T-helper 17 cell (primary cell): ENCODE data around the gene MCM6. TPM values are rescaled to one million over a fixed set of nuclear protein-coding genes. Genes with fewer than 3 reads are reported as not detected.
A peak's percentile ranks its signal among the peaks of the same experiment; 100 is the strongest.

Experiments used
- ATAC-seq: fragments of 150-1000 bp; cut with Tn5 transposase; 2 replicates; pipeline ENCODE4 v1.10.0; 2021; ENCODE audit warnings: mild to moderate bottlenecking, moderate library complexity
- DNase-seq, 3 donors: peaks; one replicate each; pipeline versions ENCODE4 v3.0.0 to v3.0.0-alpha.2; 2020 to 2021
- H3K9me3 ChIP-seq: one replicate; pipeline ENCODE4 v1.7.0; 2013; ENCODE audit warnings: low read length, mild to moderate bottlenecking; ENCODE audit not compliant: control insufficient read depth, poor library complexity, severe bottlenecking
- H3K27ac Mint-ChIP-seq: one replicate; pipeline ENCODE4 v1.8.0; 2022; ENCODE audit warnings: mild to moderate bottlenecking, moderate library complexity, mixed read lengths
- H3K27me3 Mint-ChIP-seq: one replicate; pipeline ENCODE4 v1.8.0; 2022; ENCODE audit warnings: mixed read lengths
- H3K36me3 Mint-ChIP-seq: one replicate; pipeline ENCODE4 v1.8.0; 2022; ENCODE audit warnings: low read depth, mixed read lengths
- H3K4me1 Mint-ChIP-seq: one replicate; pipeline ENCODE4 v1.8.0; 2022; ENCODE audit warnings: mild to moderate bottlenecking, mixed read lengths
- H3K4me3 Mint-ChIP-seq: one replicate; pipeline ENCODE4 v1.8.0; 2022; ENCODE audit warnings: mild to moderate bottlenecking, moderate library complexity, mixed read lengths
- total RNA-seq, 4 donors: library from RNA in 2 of 4; stranded (reverse) in 2 of 4; gene quantifications; one replicate each; pipeline ENCODE4 v1.2.3 and lab custom pipeline; 2022 to 2026

MCM6 gene
- total RNA-seq, 2 donors from 2014 or later, result 19.5 to 30.9 TPM

DNA sequence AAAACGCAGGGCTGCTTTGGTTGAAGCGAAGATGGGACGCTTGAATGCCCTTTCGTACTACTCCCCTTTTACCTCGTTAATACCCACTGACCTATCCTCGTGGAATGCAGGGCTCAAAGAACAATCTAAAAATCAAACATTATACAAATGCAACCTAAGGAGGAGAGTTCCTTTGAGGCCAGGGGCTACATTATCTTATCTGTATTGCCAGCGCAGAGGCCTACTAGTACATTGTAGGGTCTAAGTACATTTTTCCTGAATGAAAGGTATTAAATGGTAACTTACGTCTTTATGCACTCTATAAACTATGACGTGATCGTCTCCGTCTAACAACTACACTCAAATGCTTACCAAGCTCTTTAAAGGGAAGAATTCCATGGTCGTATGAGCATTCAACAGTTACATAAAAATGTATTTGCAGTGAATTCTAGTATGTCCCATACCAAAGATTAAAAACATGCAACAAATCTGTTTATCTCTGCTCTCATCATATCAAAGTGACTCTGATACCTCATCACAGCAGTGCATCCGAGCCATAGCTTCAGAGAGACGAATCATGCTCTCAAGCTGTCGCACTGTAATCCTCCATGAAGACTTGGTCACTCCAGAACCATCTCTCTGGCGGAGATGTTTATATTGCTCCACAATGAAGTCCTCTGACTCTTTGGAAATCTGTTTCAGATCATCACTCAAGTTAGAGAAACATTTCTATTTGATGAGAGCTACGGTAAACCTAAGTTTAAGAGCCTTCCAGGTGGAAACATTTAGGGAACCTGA lies 25.2 kb downstream of the MCM6 start:
- Mint-ChIP-seq H3K27ac (no peak overlapping the region), H3K4me3 (no peak overlapping the region), H3K27me3 (no peaks in the 10 kb centered on the region), H3K4me1 (peaks cover 5% of the 10 kb centered on the region), H3K36me3 (peaks cover 9% of the 10 kb centered on the region)
- no peaks in the 10 kb centered on the region for H3K9me3 ChIP-seq
- ATAC-seq, result no peak
- DNase-seq, result no peak

DNA sequence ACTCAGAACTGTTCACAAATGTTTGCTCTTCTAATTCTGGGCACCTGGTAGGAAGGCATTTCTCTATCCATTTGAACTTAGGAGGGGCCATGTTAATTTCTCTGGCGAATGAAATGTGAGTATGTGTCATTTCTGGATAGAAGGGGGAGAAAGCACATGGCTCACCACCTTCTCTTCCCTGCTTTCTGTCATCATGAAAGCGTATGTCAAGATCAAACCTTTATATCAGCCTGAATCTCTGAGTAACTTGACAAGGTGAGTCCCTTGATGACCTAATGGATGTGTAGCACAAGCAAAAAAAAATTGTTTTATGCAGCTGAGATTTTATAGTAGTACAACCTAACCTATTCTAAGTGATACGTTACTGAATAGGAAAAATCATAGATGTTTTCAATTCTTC lies 27.2 kb downstream of the MCM6 start:
- H3K27ac Mint-ChIP-seq, result peak overlapping the region; percentile 37
- H3K4me1 Mint-ChIP-seq, result peaks cover 5% of the 10 kb centered on the region
- H3K9me3 ChIP-seq, result no peaks in the 10 kb centered on the region
- peaks cover 15% of the 10 kb centered on the region for H3K36me3 Mint-ChIP-seq
- no peak for ATAC-seq
- no peak overlapping the region for H3K4me3 Mint-ChIP-seq
- DNase-seq, result no peak
- no peaks in the 10 kb centered on the region for H3K27me3 Mint-ChIP-seq

DNA sequence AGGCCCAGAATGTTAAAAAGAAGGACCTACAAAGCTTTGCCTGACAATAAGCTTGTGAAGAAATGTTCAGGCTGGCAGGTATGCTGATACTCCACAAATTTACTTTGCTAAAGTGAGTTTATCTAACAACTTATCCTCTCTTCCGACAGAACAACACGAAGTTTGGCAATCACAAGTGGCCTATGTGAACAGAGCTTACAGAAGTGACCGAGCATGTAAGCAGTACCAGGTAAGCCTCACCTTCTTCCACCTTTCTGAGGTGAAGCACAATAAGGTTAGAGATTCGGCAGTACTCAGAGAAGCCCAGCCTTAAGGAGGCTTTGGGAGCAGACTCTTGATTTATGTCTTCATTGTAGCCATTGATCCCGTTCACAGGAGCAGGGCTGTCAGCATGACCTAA lies 30.2 kb downstream of the MCM6 start:
- Mint-ChIP-seq H3K4me3 (no peak overlapping the region), H3K36me3 (peaks cover 29% of the 10 kb centered on the region), H3K4me1 (peaks cover 5% of the 10 kb centered on the region), H3K27ac (no peak overlapping the region), H3K27me3 (no peaks in the 10 kb centered on the region)
- DNase-seq (no peak), ATAC-seq (no peak)
- no peaks in the 10 kb centered on the region for H3K9me3 ChIP-seq

DNA sequence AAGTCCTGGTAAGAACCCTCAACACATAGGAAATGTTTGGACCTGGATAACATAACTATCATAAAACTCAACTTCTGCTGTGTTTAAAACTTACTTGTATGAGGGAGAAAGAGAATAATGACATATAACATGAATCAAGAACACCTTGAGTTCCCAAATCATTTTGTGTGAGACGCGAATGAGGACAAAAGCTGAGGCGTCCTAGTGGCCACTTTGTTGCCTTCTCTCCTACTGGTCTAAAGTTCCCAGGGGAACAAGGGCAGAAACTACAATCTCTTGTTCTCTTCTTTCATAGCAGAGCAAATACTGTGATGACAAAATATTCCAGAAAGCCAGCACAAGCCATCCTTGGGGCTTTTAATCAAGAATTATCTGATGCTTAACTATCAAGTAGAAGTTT lies 31.0 kb downstream of the MCM6 start:
- no peak overlapping the region for H3K4me3 Mint-ChIP-seq
- no peaks in the 10 kb centered on the region for H3K9me3 ChIP-seq
- H3K27me3 Mint-ChIP-seq, result no peaks in the 10 kb centered on the region
- H3K4me1 Mint-ChIP-seq, result peaks cover 5% of the 10 kb centered on the region
- H3K36me3 Mint-ChIP-seq, result peaks cover 28% of the 10 kb centered on the region
- H3K27ac Mint-ChIP-seq, result no peak overlapping the region
- ATAC-seq (no peak), DNase-seq (no peak)

DNA sequence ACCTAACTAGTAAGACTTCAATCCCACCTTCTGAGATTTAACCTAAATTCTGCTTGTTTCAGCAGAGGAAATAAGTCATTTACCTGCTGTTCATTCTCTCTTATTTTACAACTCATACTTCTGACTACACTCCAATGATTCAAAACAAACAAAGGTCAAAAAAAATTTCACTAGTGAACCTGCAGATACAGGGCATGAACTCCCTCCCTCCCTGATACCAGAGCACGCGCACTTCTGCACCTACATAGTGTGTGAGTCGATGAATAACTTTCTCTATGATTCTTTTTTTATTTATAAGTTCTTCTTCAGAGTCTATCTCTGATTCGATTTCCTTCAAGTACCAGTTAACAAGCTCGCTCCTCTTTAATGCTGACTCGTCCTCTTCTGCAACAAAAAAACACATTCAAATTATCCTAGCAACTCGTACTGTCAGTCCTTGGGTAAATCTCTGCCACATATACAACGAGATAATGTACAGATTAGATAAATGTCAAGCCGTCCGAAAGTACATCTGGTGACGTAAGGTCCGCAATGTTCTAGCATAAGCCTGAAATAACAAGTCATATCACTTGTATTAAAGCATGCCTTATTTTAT lies 31.8 kb downstream of the MCM6 start:
- Mint-ChIP-seq H3K4me1 (peaks cover 5% of the 10 kb centered on the region), H3K27me3 (no peaks in the 10 kb centered on the region), H3K27ac (no peak overlapping the region), H3K4me3 (no peak overlapping the region), H3K36me3 (peaks cover 28% of the 10 kb centered on the region)
- no peaks in the 10 kb centered on the region for H3K9me3 ChIP-seq
- no peak for ATAC-seq
- DNase-seq, result no peak

DNA sequence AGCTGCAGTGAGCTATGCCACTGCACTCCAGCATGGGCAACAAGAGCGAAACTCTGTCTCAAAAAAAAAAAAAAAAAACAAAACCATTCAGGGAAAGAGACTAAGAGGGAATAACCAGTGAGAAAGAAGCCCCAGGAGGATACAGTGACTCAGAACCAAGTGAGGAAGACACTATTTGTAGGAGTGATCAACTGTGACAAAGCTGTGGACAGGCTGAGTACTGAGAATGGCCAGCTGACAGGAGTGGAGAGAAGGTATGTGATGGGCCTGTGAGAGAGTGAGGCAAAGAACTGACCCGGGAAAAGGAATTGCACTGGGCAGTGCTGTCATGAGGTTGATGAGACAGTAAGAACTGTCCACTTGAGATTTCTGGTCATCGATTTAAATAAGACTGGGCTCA lies 32.6 kb downstream of the MCM6 start:
- H3K27me3 Mint-ChIP-seq, result no peaks in the 10 kb centered on the region
- H3K9me3 ChIP-seq, result no peaks in the 10 kb centered on the region
- ATAC-seq, result no peak
- H3K27ac Mint-ChIP-seq, result no peak overlapping the region
- DNase-seq, result no peak
- H3K4me3 Mint-ChIP-seq, result no peak overlapping the region
- H3K4me1 Mint-ChIP-seq, result peaks cover 4% of the 10 kb centered on the region
- H3K36me3 Mint-ChIP-seq, result peaks cover 26% of the 10 kb centered on the region

DNA sequence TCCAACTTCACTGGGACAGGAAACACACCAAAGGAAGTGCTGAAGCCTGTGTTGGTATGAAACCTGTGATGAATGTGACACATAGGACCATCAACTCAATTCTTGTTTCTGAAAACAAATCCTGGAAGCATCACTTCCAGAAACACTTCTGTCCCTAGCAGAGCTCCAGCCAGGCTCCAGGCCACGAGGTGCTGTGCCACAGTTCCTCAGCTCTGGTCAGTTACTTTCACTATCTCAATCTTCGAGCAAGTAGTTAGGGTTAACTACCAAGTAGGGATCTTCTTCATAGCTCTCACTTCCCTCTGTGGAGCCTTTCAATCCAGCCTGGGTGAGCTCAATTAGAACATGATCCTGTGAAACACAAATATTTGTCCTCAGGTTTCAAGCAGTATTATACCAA lies 35.6 kb downstream of the MCM6 start:
- no peak overlapping the region for H3K4me3 Mint-ChIP-seq
- ATAC-seq (no peak), DNase-seq (no peak)
- H3K27me3 Mint-ChIP-seq, result no peaks in the 10 kb centered on the region
- peaks cover 10% of the 10 kb centered on the region for H3K4me1 Mint-ChIP-seq
- peaks cover 23% of the 10 kb centered on the region for H3K36me3 Mint-ChIP-seq
- no peaks in the 10 kb centered on the region for H3K9me3 ChIP-seq
- H3K27ac Mint-ChIP-seq, result no peak overlapping the region

DNA sequence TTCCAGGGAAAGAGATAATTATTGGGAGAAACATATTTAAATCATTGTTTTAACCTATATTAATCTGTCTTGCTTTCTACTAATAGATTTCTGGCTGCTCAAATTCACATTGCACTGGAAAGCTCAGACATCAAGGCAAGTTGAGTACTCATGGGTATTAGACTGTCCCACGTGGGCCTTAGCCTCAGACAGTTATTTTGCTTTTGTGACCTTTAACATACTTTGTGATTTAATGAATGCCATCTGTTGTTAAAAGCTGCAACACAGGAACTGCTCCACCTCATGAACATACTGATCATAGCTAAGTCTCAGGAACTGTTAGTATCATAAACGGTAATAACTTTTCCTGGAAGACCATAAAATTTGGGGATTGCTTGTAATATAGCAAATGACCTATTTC lies 36.5 kb downstream of the MCM6 start:
- Mint-ChIP-seq H3K27me3 (no peaks in the 10 kb centered on the region), H3K36me3 (peaks cover 23% of the 10 kb centered on the region), H3K4me1 (peaks cover 10% of the 10 kb centered on the region), H3K27ac (no peak overlapping the region), H3K4me3 (no peak overlapping the region)
- ATAC-seq, result no peak
- no peaks in the 10 kb centered on the region for H3K9me3 ChIP-seq
- no peak for DNase-seq

DNA sequence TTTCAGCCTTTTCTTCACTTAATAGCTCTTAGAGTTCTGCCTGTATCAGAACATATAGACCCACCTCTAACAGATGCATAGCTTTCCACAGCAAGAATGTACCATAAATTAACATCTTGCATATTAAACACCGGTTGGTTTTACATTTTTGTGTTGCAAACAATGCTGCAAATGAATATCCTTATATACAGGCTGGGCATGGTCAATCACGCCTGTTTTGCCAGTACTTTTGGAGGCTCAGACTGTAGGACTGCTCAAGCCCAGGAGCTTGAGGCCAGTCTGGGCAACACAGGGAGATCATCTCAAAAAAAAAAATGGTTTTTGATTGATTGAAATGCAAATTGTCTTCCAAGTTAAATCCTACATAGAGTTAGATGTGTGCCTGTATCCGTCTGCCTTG lies 37.7 kb downstream of the MCM6 start:
- no peak for ATAC-seq
- no peak overlapping the region for H3K4me3 Mint-ChIP-seq

DNA sequence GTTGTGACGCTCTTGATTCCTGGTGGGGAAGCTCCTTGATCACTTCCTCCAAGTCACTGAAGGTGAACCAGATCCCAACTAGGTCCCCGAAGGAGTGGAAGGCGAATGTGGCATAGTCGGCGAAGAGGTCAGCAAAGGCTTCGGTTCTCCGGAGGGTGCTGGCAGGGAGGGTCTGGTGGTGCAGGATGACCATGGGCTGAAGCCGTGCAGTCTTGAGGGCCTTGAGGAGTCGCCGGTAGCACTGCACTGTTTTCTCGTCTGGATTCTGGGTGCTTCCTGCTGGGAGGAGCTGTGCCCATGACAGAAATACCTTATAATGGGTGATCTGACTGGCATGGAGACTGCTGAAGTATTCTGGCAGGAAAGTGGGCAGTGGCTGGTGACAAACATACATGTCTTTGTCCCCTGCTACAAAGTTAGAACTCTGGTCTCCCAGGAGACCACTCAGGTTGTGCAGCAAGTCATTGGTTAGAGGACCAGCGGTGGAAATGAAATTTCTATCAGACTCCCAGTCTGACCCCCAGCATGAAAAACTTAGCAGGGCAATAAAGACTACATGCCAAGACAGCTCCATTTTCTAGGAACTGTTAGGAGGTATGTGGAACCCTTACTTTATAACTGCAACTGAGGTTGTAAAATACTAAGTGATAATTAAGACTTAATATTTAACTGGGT lies 39.5 kb downstream of the MCM6 start, which contains the start of gene LCT:
LCT (minus strand) TSS at position 589 of the 675 bp plus-strand sequence; CDS start at position 574, 15 bp downstream.
- H3K36me3 Mint-ChIP-seq, result peaks cover 6% of the 10 kb centered on the region
- no peak within 1 kb of the TSS for H3K4me3 Mint-ChIP-seq
- no peaks in the 10 kb centered on the region for H3K27me3 Mint-ChIP-seq
- DNase-seq (no peak), ATAC-seq (no peak)
- H3K4me1 Mint-ChIP-seq, result peaks cover 10% of the 10 kb centered on the region
- peak within 1 kb of the TSS; percentile 27 for H3K27ac Mint-ChIP-seq
- no peaks in the 10 kb centered on the region for H3K9me3 ChIP-seq

More for the DNA sequence above, 37.7 kb downstream of the MCM6 start:
- H3K4me1 Mint-ChIP-seq, result peaks cover 10% of the 10 kb centered on the region
- H3K27ac Mint-ChIP-seq, result peak overlapping the region; percentile 14
- DNase-seq, result no peak
- no peaks in the 10 kb centered on the region for H3K27me3 Mint-ChIP-seq
- H3K9me3 ChIP-seq, result no peaks in the 10 kb centered on the region
- peaks cover 12% of the 10 kb centered on the region for H3K36me3 Mint-ChIP-seq

DNA sequence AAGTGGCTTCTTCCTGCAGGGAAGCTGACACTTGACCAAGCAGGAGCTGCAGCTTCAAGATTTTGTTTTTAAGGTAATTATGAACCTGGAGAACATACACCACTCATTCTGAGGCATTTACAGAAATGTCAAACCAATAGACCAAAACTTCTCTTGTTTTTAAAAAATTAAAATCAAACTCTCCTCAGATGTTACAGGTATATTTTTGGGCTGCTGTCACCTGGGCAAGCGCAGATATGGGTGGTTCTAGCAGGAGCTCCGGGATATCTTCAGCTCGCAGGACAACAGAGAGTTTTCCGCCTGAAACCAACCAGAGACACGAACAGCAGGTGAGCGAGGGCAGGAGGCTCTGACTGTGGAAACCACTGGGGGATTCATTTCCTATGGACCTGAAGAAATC lies 43.4 kb downstream of the MCM6 start:
- Mint-ChIP-seq H3K27me3 (no peaks in the 10 kb centered on the region), H3K4me1 (peaks cover 4% of the 10 kb centered on the region), H3K27ac (no peak overlapping the region), H3K4me3 (no peak overlapping the region), H3K36me3 (peaks cover 4% of the 10 kb centered on the region)
- DNase-seq, result no peak
- no peak for ATAC-seq
- no peaks in the 10 kb centered on the region for H3K9me3 ChIP-seq

DNA sequence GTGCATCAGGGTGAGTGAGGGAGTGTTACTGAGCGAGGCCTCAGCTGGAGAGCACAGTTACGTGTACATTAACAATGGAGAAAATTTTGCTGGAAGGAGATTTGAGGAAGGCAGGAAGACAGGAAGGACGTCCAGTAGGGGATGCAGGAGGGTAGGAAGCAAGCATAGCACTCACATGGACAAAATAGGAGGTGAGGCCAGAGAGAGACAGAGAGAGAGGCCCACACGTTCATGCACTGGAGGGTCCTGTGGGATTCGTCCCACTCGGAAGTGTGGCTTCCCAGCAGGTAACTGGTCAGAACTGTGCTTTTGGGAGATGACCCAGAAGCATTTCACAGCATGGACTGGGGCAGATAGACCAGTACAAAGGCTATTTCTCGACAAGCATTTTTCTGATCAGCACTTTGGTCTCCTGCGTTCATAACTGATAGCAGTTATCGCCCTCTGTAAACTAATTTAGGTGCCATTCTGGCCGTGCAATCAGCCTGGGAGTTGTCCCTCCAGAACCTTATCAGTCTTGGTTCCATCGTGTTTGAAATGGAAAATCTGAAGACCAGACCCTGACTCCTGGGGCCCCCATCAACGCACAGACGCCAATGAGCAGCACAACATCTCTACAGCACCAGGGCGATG lies 44.9 kb downstream of the MCM6 start:
- DNase-seq (no peak), ATAC-seq (no peak)
- Mint-ChIP-seq H3K27ac (peak overlapping the region; percentile 49), H3K36me3 (peaks cover 2% of the 10 kb centered on the region), H3K4me3 (no peak overlapping the region), H3K4me1 (peaks cover 3% of the 10 kb centered on the region), H3K27me3 (no peaks in the 10 kb centered on the region)
- H3K9me3 ChIP-seq, result no peaks in the 10 kb centered on the region

DNA sequence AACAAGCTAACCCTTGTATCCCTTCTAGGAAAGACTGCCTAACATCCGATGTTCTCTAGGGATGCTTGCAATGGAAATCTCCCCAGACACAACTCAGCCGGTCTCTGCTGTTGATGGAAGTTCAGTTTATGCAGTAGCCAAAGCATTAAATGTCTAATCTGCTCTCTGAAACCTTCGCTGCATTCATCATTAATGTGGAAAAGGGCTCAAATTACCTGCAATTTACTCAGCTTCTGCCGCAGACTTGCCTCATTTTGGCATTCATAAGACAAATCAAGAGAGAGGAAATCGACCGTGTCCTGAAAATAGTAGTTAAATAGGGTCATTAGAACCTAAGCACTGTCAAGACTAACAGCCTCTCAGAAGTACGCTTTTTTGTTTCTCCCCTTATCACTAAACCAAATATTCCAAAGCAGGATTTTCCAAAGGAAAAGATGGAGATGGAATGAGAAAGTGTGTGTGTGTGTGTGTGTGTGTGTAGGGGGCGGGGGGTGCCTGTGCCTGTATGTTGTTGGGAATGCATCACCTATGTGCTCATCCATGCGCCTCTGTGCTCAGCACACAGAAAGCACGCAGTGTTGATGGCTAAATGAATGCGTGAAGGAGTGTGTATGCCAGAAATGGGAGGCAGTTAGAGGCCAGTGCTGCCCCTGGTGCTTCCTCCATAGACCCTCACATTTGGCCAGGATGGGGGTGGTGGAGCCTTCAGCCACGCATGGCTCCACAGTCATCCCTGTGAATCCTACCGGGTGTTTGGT lies 46.7 kb downstream of the MCM6 start:
- H3K9me3 ChIP-seq, result no peaks in the 10 kb centered on the region
- ATAC-seq, result no peak
- no peak overlapping the region for H3K27ac Mint-ChIP-seq

More for the DNA sequence above, 46.7 kb downstream of the MCM6 start:
- Mint-ChIP-seq H3K4me1 (no peaks in the 10 kb centered on the region), H3K36me3 (peaks cover 2% of the 10 kb centered on the region), H3K27me3 (no peaks in the 10 kb centered on the region), H3K4me3 (no peak overlapping the region)
- no peak for DNase-seq
